ENCODE results near the gene NUTM2B.
"Not testable (repeated sequence)": the region's sequence is repeated elsewhere in the genome, so short reads cannot be mapped to it uniquely, and the experiment has no call there.

The NUTM2B gene, protein sequence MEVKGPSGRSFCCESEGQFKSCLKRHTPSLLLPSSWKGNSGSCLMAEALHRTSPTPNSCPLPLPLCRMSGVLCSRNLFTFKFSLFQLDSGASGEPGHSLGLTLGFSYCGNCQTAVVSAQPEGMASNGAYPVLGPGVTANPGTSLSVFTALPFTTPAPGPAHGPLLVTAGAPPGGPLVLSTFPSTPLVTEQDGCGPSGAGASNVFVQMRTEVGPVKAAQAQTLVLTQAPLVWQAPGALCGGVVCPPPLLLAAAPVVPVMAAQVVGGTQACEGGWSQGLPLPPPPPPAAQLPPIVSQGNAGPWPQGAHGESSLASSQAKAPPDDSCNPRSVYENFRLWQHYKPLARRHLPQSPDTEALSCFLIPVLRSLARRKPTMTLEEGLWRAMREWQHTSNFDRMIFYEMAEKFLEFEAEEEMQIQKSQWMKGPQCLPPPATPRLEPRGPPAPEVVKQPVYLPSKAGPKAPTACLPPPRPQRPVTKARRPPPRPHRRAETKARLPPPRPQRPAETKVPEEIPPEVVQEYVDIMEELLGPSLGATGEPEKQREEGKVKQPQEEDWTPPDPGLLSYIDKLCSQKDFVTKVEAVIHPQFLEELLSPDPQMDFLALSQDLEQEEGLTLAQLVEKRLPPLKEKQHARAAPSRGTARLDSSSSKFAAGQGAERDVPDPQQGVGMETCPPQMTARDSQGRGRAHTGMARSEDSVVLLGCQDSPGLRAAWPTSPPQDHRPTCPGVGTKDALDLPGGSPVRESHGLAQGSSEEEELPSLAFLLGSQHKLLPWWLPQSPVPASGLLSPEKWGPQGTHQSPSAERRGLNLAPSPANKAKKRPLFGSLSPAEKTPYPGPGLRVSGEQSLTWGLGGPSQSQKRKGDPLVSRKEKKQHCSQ

DNA sequence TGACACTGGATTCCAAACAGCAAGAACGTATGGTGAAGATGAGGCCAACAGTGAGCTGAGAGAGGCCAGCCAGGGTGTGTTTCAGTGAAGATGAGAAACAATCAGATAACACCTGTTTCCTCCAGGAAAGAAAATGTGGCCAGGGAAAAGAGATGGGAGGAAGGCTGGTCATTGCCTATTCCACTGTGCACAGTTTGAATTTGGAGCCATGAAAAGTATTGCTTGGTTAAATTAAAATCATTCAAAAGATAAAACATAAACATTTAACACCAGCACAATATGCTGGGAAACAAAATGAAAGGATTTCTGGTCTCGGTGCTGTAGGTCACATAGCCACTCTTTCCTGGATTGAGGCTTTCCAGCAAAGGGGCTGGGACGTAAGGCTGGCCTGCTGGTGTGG is at the start of gene NUTM2B:
NUTM2B (plus strand) TSS at position 301 of the 400 bp plus-strand sequence. CDS start 383 bp downstream, outside the sequence.
- DNase-seq (ENCODE audit: low read depth in 2 of 2): not testable (repeated sequence)

DNA sequence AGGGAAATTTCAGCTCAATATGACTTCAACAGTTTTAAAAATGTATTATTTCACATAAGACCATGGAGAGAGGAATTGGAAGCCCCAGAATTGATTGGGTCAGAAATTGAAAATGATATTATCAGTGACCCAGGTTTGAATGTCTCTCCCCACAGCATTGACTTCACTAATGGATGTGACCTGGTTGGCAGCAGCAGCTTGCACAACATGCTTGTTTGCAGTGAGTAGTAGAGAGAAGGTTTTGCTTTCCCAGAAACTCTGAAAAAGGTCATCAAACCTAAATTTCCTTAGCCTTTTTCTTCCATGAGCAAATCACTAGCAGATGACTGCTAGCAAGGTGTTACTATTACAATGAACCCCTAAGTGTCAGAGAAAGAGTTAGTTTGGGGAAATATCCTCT is 39.7 kb upstream of the NUTM2B start:
- not testable (repeated sequence) for DNase-seq (ENCODE audit: low read depth in 2 of 2)

DNA sequence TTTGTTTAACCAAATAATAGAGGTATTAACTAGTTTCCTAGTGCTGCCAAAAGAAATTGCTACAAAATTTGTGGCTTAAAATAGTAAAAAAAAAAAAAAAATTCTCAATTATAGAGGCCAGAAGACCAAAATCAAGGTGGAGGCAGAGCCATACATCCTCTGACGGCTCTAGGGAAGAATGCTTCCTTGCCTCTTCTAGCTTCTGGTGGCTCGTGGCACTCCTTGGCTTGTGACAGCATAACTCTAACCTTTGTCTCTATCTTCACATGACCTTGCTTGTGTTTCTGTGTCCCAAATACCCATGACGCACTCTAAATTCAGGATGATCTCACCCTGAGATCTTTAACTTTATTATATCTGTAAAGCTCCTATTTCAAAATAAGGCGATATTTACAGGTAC is 38.3 kb upstream of the NUTM2B start:
- DNase-seq (ENCODE audit: low read depth in 2 of 2): not testable (repeated sequence)

DNA sequence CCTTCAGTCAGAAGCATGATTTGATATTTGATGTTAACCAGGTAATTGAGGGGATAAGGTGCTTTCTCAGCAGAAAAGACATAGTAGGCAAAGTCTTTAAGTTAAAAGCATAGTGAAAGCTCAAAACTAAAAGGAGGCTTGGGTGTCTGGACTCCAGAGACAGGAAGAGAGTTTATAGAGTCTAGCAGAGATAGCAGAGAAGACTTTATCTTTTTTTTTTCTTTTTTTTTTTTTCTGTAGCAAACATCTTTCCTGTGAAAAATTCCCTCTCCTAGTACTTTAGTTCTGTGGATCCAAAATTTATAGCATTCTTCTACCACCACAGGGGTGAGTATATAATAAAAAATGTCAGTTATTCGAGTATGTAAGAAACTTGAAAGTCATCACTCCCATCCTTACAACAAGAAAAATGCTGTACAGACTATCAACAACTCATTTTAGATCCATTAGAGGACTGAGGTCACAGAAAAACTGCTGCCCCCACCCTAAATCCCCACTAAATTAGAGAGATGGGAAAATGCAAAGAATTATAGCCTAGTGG is 33.7 kb upstream of the NUTM2B start:
- not testable (repeated sequence) for DNase-seq (ENCODE audit: low read depth in 2 of 2)

DNA sequence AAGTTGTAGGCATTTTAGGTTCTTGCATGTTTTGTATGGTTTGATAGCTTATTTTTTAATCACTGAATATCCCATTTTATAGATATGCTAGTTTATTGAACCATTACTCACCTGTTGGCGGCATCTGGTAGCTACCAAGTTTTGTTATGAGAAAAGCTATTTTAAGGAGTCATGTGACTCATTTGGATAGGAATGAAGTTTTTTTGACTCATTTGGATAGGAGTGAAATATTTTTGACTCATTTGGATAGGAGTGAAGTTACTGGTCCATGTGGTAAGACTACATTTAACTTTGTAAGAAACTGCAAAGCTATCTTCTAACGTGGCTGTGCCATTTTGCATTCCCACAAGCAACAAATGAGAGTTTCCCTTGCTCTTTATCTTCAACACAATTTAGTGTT is 28.1 kb upstream of the NUTM2B start:
- DNase-seq (ENCODE audit: low read depth in 2 of 2): not testable (repeated sequence)

DNA sequence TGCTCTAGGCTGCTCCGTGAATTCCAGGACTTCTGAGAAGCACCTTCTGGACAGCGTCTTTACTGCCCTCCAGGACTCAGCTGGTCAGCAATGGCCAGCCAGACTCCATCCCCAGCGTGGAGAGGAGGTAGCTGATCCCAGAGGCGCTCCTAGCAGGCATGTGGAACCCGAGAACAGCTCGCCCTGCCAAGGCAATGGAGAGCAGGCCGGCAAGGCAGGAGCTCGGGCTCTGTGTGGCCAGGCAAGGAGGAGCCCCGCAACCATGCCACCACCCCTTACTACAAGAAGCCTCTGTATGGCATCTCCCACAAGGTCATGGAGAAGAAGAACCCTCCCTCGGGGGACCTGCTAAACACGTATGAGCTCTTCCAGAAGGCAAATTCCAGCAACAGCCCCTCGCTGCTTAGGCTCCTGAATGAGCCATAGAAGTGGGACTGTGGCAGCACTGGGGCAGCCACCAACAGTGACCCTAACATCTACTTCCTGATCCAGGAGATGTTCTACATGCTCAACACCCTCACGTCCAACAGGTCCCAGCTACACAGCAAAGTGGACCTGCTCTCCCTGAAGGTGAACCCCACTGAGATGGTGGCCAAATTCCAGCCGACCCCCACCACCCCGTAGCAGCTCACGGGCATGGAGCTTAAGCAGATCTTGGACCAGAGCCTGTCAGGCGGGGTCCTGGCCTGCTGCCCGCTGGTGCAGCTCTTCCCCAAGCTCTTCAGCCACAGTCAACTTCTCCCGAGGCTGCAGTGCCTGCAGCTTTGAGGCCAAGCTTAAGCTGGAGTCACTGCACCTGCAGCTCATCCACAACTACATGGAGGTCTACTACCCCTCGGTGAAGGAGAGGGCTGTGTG is 19.8 kb upstream of the NUTM2B start:
- not testable (repeated sequence) for DNase-seq (ENCODE audit: low read depth in 2 of 2)

DNA sequence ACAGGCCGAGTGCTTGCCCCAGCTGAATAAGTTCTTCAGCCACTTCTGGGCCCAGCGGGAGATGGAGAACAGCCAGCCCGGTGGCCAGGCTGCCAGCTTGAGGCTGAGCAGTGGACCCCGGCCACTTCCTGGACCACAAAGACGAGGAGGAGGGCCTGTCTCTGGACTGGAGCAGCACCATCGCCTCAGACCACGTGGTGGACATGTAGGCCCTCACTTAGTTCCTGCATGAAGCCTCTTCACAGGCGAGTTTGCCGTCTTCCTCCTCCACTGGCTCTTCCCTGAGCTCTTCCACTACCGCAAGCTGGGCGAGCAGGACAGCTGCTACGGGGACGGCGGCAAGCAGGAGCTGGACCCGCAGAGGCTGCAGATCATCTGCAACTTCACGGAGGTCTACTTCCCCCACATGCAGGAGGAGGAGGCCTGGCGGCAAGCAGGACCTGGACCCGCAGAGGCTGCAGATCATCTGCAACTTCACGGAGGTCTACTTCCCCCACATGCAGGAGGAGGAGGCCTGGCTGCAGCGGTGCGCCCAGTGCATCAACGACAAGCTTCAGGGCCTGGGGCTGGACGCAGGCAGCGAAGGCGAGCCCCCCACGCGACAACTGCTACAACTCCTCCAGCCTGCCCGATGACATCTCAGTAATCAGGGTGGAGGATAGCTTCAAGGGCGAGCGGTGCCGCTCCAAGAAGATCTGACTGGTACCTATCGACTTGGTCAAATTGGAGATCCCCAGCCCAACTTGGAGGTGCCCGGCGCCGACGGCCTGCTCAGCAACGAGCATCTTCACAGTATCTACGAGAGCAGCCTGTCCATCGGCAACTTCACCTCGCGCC is 18.9 kb upstream of the NUTM2B start:
- not testable (repeated sequence) for DNase-seq (ENCODE audit: low read depth in 2 of 2)

DNA sequence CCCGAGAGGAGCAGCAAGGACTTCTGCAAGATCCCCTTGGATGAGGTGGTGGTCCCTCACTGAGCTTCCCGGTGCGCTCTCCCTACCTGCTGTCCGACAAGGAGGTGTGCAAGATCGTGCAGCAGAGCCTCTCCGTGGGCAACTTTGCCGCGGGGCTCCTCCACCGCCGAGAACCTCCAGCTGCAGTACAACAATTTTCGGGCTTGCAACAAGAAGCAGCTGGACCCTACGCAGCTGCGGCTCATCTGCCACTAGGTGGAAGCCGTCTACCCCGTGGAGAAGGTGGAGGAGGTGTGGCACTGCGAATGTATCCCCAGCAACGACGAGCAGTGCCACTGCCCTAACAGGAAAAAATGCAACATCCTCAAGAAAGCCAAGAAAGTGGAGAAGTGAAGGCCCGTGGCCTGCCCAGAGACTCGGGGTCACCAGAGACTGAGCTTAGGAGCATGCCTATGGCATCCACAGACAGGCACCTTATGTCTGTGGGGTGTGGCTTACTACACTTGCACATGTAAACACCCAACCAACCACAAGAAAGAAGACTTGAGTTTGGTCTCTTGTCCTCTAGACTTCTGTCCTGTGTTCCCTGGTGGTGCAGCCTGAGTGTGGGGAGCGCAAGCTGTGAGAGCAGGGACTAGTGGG is 17.9 kb upstream of the NUTM2B start:
- DNase-seq (ENCODE audit: low read depth in 2 of 2): peak in 1 of 2 donors; percentile 34

DNA sequence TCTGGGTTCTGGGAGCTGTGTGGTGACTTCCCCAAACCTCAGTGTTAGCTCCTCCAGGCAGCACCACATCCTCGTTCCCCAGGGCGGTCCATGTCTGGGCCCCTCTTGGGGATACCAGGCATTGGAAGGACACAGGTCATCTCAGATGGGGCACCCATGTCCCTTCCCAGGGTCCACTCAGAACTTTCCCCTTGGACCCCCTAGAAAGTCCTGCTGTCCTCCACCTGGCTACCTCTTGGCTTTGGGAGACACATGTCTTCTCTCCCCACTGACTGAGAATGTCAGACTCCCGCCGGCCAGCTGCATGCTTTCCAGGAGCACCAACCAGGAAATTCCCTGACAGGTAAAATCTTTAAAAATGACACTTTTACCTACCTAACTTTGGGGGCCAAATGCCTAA is 16.4 kb upstream of the NUTM2B start:
- not testable (repeated sequence) for DNase-seq (ENCODE audit: low read depth in 2 of 2)

DNA sequence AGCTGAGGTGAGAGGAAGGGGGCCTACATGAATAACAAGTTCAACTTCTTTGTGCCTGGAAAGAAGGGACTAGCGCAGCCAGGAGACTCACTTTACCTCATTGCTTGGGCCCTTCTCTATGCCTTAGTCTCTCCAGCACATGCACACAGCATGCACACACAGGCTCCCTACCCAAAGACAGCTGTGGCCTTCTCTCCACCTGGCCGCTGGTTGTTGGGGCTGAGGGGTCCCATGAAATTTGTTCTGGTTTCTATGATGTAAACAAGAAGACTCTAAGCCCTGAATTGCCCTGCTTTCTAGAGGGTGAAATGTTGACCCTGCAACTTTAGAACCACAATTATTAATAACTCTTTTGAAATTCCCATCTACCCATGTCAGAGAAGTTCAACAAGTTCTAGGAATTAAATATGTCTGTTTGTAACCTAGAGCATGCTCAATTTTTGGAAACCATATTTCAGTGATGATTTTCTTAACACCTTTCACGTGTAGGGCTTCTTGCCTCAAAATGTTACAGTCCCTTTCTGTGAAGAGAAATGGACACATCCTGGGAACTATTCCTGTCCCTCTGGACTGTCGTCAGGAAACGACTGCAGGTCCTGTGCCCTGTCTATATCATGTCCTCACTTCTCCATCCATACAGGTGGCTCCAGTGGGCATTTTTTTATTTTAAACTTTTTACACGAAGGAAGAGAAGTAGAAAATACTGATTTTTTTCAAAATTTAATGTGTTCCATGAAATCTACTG is 15.4 kb upstream of the NUTM2B start:
- not testable (repeated sequence) for DNase-seq (ENCODE audit: low read depth in 2 of 2)

DNA sequence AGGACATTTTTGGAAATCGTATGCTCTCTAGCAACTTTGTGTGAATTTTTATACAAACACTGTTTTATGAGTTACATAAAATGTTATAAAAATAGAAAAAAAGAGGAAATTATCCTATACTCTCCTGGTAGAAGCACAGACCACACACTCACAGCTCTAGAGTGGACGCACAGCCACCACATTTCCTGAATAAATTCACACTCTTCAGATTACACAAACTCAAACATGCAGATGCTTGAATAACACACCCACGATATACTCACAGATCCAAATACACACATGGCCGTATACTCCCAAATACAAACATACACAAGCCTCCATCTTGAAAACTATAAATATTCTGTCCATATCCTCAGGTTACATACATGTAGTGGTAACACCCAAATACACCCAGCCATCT is 14.2 kb upstream of the NUTM2B start:
- not testable (repeated sequence) for DNase-seq (ENCODE audit: low read depth in 2 of 2)

DNA sequence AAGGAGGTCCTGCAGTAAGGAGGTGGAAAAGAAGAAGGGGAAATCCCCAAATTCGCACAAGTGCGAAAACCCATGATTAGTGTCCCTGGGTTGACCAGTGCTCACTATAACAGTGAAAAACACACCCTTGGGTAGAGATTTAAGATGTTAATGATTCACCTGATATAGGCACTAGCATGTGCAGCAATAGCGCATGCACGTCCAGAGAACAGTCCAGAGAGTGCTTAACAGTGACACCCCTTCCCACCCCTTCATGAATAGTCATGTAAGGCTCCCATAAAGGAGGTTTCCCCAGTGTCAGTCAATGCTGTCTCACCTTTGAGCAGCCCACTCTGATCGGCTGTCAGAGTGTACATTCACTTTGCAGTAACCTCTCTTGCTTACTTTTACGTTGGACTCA is 6.4 kb upstream of the NUTM2B start:
- DNase-seq (ENCODE audit: low read depth in 2 of 2): not testable (repeated sequence)

DNA sequence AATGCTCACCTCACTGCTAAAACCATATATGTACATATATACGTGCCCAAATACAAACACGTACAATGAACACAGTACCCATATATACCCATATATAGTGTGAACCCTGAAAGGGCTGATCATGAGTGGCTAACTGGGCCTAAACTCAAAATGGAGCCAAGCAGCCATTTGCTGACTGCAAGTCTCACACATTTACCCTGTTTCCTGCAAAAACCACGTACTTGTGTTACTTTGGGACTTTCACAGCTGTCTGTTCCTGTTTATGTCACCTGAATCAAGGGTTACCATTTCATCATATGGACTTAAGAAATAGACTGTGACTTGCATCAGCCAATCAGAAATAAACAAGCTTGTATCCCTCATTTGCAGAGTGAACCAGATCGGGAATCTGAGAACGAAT is 5.9 kb upstream of the NUTM2B start:
- DNase-seq (ENCODE audit: low read depth in 2 of 2): not testable (repeated sequence)

DNA sequence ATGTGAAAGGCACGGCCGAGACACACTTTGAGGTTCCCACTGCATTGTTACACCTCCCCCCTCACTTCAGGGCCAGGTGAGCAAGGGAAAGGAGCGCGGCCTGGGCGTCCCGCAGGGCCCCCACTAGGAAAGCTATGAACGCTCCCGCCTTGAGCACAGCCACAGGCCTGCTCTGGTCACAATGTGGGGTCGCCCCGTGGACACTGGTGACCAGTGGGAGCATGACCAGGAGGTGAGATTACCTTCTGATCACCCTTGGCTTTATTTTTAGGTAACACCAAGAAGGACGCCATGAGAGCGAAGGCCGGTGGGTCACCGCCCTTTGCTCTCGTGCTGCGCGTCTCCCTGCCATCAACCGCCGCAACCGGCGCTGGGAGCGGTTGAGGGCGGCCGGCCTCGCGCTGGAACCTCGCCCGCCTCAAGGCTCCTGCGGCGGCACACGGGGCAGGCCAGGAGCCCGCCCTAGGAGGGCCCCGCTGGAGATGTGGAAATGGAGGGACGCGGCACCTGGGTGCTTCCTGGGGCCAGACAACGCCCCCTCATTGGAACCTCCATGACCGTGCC is 2.6 kb upstream of the NUTM2B start:
- DNase-seq (ENCODE audit: low read depth in 2 of 2): not testable (repeated sequence)

DNA sequence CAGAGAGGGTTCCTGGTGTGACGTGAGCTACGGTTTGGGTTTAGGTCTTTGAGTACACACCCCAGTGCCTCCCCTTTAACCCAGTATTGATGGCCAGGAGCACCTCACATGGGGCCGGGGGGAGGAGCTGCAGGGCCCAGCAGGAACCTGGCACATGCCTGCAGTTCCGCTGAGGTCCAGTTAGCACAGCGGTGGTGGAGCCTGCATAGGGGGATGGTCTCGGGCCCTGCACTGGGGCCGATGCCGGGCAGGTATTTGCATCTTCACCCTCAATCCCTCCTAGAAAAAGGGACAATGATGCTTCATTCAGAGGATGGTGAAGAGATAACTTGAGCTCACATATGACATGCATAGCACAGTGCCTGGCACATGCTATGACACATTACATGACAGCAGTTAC is 4.0 kb downstream of the NUTM2B start:
- not testable (repeated sequence) for DNase-seq (ENCODE audit: low read depth in 2 of 2)

DNA sequence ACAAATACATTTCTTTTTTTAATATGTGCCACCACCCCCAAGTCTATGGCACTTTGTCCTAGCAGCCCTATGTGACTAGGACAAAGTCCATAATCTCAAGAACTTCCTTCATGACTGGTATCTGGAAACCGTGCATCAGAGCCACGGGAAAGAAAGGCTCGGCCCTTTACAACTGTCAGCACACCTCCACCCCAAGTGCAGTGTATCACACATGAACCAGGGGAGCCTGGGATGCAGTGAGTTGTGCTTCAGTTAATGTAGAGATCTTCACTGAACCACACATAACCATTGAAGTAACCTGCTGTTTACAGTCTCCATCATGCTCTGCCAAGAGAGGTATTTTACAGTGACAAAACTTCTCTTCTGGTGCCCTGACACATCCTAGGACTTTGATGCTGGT is 11.9 kb downstream of the NUTM2B start:
- DNase-seq (ENCODE audit: low read depth in 2 of 2): not testable (repeated sequence)

DNA sequence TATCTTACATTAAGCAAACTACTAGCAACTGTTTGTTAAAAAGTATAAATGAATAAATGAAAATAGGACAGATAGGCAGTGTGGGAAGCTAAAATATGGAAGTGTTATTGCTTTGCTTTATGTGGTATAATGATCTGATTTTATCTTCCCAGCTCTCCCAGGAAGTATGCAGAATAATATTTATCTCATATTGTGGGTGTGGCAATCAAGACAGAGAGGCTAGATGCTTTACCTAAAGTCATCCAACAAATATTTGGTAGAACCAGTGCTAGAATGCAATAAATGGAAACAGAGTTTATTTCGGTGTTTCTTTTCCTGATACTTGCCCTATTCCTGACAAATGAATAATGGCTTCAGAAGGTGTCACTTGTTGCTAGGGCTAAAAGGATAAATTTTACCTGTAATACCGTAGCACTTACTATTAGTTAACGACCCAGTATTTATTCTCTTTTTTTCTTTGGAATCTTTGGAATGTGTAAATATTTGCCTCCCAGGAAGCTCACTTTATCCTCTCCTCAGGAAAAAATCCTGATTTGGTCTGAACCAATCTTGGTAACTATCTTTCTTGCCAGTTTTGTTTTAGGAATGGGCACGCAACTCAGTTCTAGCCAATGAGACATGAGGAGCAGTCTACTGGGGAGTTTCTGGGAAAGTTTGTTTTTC is 14.0 kb downstream of the NUTM2B start:
- DNase-seq (ENCODE audit: low read depth in 2 of 2): not testable (repeated sequence)

DNA sequence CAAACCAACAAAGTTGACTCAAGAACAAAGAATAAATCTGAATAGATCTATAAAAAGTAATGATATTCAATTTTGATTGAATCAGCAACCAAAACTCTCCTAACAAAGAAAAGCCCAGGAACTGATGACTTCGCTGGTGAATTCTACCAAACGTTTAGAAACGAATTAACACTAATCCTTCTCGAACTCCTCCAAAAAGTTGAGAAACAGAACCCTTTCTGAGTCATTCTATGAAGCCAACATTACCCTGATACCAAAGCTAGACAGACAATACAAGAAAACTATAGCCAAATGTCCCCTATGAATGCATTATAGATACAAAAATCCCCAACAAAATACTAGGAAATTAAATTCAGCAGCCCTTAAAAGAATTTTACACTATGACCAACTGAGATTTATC is 17.0 kb downstream of the NUTM2B start:
- not testable (repeated sequence) for DNase-seq (ENCODE audit: low read depth in 2 of 2)

All from stimulated activated CD8-positive, alpha-beta memory T cell treated with anti-CD3 and anti-CD28 coated beads, Interleukin-15, amount 100 ng/mL, for 4 hours (primary cell).